ENCODE measurements around the gene SNCAIP.

The SNCAIP gene

DNA sequence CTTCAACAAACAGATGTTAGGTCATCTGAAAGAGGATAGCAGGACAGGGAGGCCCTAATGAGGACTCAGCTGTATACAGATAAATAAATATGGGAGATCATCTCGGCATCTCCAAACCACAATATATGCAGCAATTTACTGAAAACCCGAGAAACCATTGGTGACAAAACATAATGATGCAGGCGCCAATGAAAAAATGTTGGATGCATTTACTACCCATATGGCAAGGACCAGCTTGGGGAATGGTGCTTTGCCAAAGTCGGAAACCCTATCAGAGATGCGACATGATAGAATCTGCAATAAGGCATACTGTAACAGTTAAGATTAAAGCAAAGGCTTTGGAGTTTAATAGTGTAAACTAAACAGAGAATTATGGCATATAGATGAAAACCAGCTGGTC is 92.0 kb downstream of the SNCAIP start:
- Histone ChIP-seq H3K4me3 (ENCODE audit: insufficient read depth, low read length, poor library complexity, severe bottlenecking) (no peak overlapping the region), H3K27me3 (ENCODE audit: low read length) (no peaks in the 10 kb centered on the region), H3K79me2 (ENCODE audit: insufficient read depth, low read length) (no peaks in the 10 kb centered on the region), H3K4me2 (ENCODE audit: low read depth, low read length, poor library complexity, severe bottlenecking) (no peak overlapping the region), H3K9ac (ENCODE audit: low read length) (no peak overlapping the region), H3K9me3 (ENCODE audit: insufficient read depth, low read length) (no peaks in the 10 kb centered on the region), H4K20me1 (ENCODE audit: low read depth, low read length) (no peaks in the 10 kb centered on the region), H2AFZ (ENCODE audit: low read depth, low read length, severe bottlenecking) (no peak overlapping the region), H3K9me2 (replicated peaks; ENCODE audit: insufficient read depth, low read length) (no peaks in the 10 kb centered on the region), H3F3A (ENCODE audit: insufficient read depth) (no peaks in the 10 kb centered on the region), H3K27ac (ENCODE audit: low read depth, low read length) (no peak overlapping the region), H3K36me3 (ENCODE audit: low read length) (no peaks in the 10 kb centered on the region)
- TF ChIP-seq CTCF (IDR thresholded peaks at IDR 0.05; ENCODE audit: insufficient read depth, low read length, poor library complexity, severe bottlenecking) (no peak), EZH2phosphoT487 (conservative IDR thresholded peaks at IDR 0.05; ENCODE audit: low read length) (no peak)

DNA sequence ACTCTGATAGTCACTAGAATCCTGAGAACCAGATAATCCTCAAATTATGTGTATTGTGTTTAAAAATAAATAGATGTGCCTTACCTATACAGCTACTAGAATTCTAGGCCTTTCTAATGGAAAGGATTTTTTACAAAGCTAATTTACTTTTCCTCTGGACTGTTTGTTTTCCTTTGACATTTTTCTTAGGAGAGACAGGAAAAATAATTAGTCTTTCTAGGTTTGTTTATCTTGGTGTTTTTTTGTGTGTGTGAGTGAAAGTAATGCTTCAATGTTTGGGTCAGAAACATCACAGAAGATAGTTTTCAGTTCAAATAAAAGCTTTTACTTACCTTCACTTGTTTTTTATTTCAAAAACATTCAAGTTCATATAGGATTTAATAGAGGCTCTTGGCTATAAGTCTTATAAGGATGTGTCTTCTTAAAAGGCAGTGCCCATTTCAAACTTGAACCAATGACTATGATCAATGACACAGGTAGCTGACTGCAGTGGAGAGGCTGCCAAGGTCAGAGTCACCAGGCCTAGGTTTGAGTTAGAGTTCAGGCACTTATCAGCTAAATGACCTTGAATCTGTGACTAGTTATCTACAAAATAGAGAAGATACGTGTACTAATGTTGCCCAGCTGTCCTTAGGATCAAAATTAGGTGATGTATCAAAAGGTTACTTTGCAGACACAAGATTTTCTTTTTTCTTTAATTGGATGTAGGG is 92.8 kb downstream of the SNCAIP start:
- Histone ChIP-seq H3K27ac (ENCODE audit: low read depth, low read length) (no peak overlapping the region), H3K79me2 (ENCODE audit: insufficient read depth, low read length) (no peaks in the 10 kb centered on the region), H3F3A (ENCODE audit: insufficient read depth) (no peaks in the 10 kb centered on the region), H3K27me3 (ENCODE audit: low read length) (no peaks in the 10 kb centered on the region), H2AFZ (ENCODE audit: low read depth, low read length, severe bottlenecking) (no peak overlapping the region), H3K36me3 (ENCODE audit: low read length) (no peaks in the 10 kb centered on the region), H3K9ac (ENCODE audit: low read length) (no peak overlapping the region), H4K20me1 (ENCODE audit: low read depth, low read length) (no peaks in the 10 kb centered on the region), H3K9me2 (replicated peaks; ENCODE audit: insufficient read depth, low read length) (no peaks in the 10 kb centered on the region), H3K9me3 (ENCODE audit: insufficient read depth, low read length) (no peaks in the 10 kb centered on the region), H3K4me3 (ENCODE audit: insufficient read depth, low read length, poor library complexity, severe bottlenecking) (no peak overlapping the region), H3K4me2 (ENCODE audit: low read depth, low read length, poor library complexity, severe bottlenecking) (no peak overlapping the region)
- no peak for TF ChIP-seq CTCF (IDR thresholded peaks at IDR 0.05; ENCODE audit: insufficient read depth, low read length, poor library complexity, severe bottlenecking)

DNA sequence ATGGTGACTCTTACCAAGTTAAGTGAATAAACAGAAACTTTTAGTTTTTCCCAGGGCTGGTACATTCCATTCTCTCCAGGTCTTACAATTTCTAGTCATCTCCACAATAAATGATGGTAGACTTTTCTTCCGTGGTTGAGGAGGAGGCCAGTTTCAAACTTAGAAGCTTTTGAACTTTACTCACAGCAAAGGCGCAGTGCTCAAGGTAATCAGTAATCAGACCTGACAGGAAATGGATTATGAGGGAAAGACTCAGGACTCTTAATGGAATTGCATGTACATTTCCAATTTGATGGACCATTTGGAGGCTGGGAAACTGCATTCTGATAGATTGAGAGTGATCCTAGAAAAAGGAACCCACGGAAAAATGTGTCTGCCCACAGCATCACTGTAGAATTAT is 93.7 kb downstream of the SNCAIP start:
- H3K9me3 ChIP-seq (ENCODE audit: insufficient read depth, low read length) = no peaks in the 10 kb centered on the region
- no peaks in the 10 kb centered on the region for H3K27me3 ChIP-seq (ENCODE audit: low read length)
- no peak for TF ChIP-seq CTCF (IDR thresholded peaks at IDR 0.05; ENCODE audit: insufficient read depth, low read length, poor library complexity, severe bottlenecking)
- no peak for TF ChIP-seq EZH2phosphoT487 (conservative IDR thresholded peaks at IDR 0.05; ENCODE audit: low read length)
- H3K79me2 ChIP-seq (ENCODE audit: insufficient read depth, low read length) = no peaks in the 10 kb centered on the region
- no peaks in the 10 kb centered on the region for H4K20me1 ChIP-seq (ENCODE audit: low read depth, low read length)
- no peak overlapping the region for H3K4me2 ChIP-seq (ENCODE audit: low read depth, low read length, poor library complexity, severe bottlenecking)
- H3K9me2 ChIP-seq (replicated peaks; ENCODE audit: insufficient read depth, low read length) = no peaks in the 10 kb centered on the region
- H3K4me3 ChIP-seq (ENCODE audit: insufficient read depth, low read length, poor library complexity, severe bottlenecking) = no peak overlapping the region
- H2AFZ ChIP-seq (ENCODE audit: low read depth, low read length, severe bottlenecking) = no peak overlapping the region
- no peak overlapping the region for H3K9ac ChIP-seq (ENCODE audit: low read length)
- no peaks in the 10 kb centered on the region for H3K36me3 ChIP-seq (ENCODE audit: low read length)
- no peaks in the 10 kb centered on the region for H3F3A ChIP-seq (ENCODE audit: insufficient read depth)
- no peak overlapping the region for H3K27ac ChIP-seq (ENCODE audit: low read depth, low read length)
